Liver (tissue), 9 donors: ENCODE results near the gene SESN1. TPM values are rescaled to one million over a fixed set of nuclear protein-coding genes. Genes with fewer than 3 reads are reported as not detected.
A peak's percentile ranks its signal among the peaks of the same experiment; 100 is the strongest.

Experiments
- DNase-seq: peaks from one replicate; pipeline ENCODE4 v3.0.0-alpha.2; 2017; ENCODE audit warnings: low spot score
- H3K27ac ChIP-seq, 2 donors: one replicate each; pipeline ENCODE4 v1.7.0; 2013; ENCODE audit warnings: inconsistent platforms in 2 of 2, low read length in 2 of 2, control low read depth in 1 of 2, low read depth in 1 of 2, mild to moderate bottlenecking in 1 of 2
- H3K27me3 ChIP-seq, 4 donors: one replicate each; pipeline versions ENCODE4 v1.6.1 to v1.7.0; 2013; ENCODE audit warnings: low read length in 3 of 4, inconsistent platforms in 1 of 4, mild to moderate bottlenecking in 1 of 4, moderate library complexity in 1 of 4; ENCODE audit not compliant: control insufficient read depth in 4 of 4, insufficient read depth in 4 of 4
- H3K36me3 ChIP-seq, 4 donors: one replicate each; pipeline versions ENCODE4 v1.6.1 to v1.7.0; 2013; ENCODE audit warnings: low read length in 3 of 4, mild to moderate bottlenecking in 3 of 4, low read depth in 1 of 4, moderate library complexity in 1 of 4; ENCODE audit not compliant: control insufficient read depth in 4 of 4, insufficient read depth in 3 of 4
- H3K4me1 ChIP-seq, 4 donors: one replicate each; pipeline versions ENCODE4 v1.6.1 to v1.7.0; 2013; ENCODE audit warnings: low read length in 3 of 4, mild to moderate bottlenecking in 3 of 4, moderate library complexity in 1 of 4; ENCODE audit not compliant: control insufficient read depth in 4 of 4, insufficient read depth in 4 of 4
- H3K4me3 ChIP-seq, 3 donors: one replicate each; pipeline versions ENCODE4 v1.6.1 to v1.7.0; 2013; ENCODE audit warnings: low read length in 3 of 3, control low read depth in 1 of 3, low read depth in 1 of 3, mild to moderate bottlenecking in 1 of 3
- H3K9ac ChIP-seq, 2 donors: one replicate each; pipeline ENCODE4 v1.7.0; 2013; ENCODE audit warnings: low read length in 2 of 2, mild to moderate bottlenecking in 2 of 2, moderate library complexity in 2 of 2, control low read depth in 1 of 2, low read depth in 1 of 2
- H3K9me3 ChIP-seq, 4 donors: one replicate each; pipeline versions ENCODE4 v1.6.1 to v1.7.0; 2013; ENCODE audit warnings: low read length in 3 of 4; ENCODE audit not compliant: control insufficient read depth in 4 of 4
- GABPA ChIP-seq, 2 donors: IDR thresholded peaks in 1 of 2; conservative IDR thresholded peaks in 1 of 2; 2 replicates each; pipeline ENCODE4 v1.6.1; 2016; ENCODE audit warnings: antibody characterized with exemption in 2 of 2, mild to moderate bottlenecking in 1 of 2, moderate library complexity in 1 of 2
- JUND ChIP-seq, 2 donors: IDR thresholded peaks; 2 replicates each; pipeline ENCODE4 v1.6.1; 2016; ENCODE audit warnings: antibody characterized with exemption in 2 of 2
- MAX ChIP-seq: IDR thresholded peaks from 2 replicates; pipeline ENCODE4 v1.6.1; 2016; ENCODE audit warnings: antibody characterized with exemption
- NR2F2 ChIP-seq: IDR thresholded peaks from 2 replicates; pipeline ENCODE4 v1.6.1; 2016; ENCODE audit warnings: antibody characterized with exemption
- REST ChIP-seq: IDR thresholded peaks from 2 replicates; pipeline ENCODE4 v1.6.1; 2016; ENCODE audit warnings: antibody characterized with exemption, mild to moderate bottlenecking
- RXRA ChIP-seq, 2 donors: IDR thresholded peaks; 2 replicates each; pipeline ENCODE4 v1.6.1; 2017 to 2018; ENCODE audit warnings: antibody characterized with exemption in 2 of 2, mild to moderate bottlenecking in 1 of 2
- SP1 ChIP-seq: IDR thresholded peaks from 2 replicates; pipeline ENCODE4 v1.6.1; 2018; ENCODE audit warnings: antibody characterized with exemption, mild to moderate bottlenecking
- TAF1 ChIP-seq: conservative IDR thresholded peaks from 2 replicates; pipeline ENCODE4 v1.6.1; 2016; ENCODE audit warnings: antibody characterized with exemption, mild to moderate bottlenecking
- ZBTB33 ChIP-seq: IDR thresholded peaks from 2 replicates; pipeline ENCODE4 v1.6.1; 2016; ENCODE audit warnings: antibody characterized with exemption
- WGBS: extraction: QIAGEN DNeasy Blood & Tissue Kit; methylation state at CpG from one replicate; pipeline ENCODE4 v1.1.7; 2013; 5-methylcytosine and 5-hydroxymethylcytosine counted together
- polyA plus RNA-seq, 2 donors: library from polyadenylated mRNA; stranded (reverse) in 1 of 2; unstranded in 1 of 2; fragments of 200-250 nt in 1 of 2; fragments of >200 nt in 1 of 2; fragmentation: Nextera tagmentation in 1 of 2; extraction: Ambion mirVana in 1 of 2; gene quantifications; one replicate each; pipeline versions ENCODE4 v1.2.1 to v1.2.3, GENCODE V29; 2013 to 2015
- total RNA-seq, 2 donors: library from RNA; depleted of rRNA; stranded (reverse); fragments of >200 nt; gene quantifications; one replicate each; pipeline ENCODE4 v1.2.3, GENCODE V29; 2014
- TF ChIP-seq, protein P1 (sequence below): IDR thresholded peaks from 2 replicates; pipeline ENCODE4 v1.6.1; 2016; ENCODE audit warnings: antibody characterized with exemption
- TF ChIP-seq, protein P2 (sequence below): fragments of 150-350 bp; IDR thresholded peaks from 2 replicates; pipeline ENCODE4 v1.5.1; 2017; ENCODE audit warnings: improper control_type of control experiment, low read depth, low read length; ENCODE audit not compliant: missing input control
- donor health status: healthy.
- donor health status: healthy.
- donor health status: healthy.
- donor health status: healthy.
- donor health status: healthy.

The SESN1 gene
- total and polyA plus RNA-seq, 4 donors, result 6.2 to 17.0 (median 11.0) TPM

DNA sequence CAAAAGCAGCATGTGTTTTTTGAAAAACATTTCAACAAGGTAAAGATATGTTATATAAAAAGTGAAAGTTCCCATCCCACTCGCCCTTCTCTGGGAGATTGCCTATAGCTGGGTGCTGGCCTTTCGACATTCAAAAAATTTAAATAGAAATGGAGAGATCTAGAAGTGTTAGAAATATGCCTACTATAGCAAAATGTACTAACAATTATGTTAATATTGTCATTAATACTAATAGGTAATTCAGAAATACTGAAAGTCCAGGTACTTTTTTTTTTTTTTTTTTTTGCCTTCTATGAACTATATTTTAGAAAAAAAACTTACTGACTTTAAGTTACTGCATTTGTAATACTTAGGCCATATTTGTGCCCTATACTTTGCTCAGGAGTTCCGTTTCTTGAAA is 87.1 kb downstream of the SESN1 start:
- WGBS, result 77% methylated on average over 3 of the region's 3 CpGs
- H3K27ac ChIP-seq, result no peak overlapping the region

More for the DNA sequence above, 87.1 kb downstream of the SESN1 start:
- Histone ChIP-seq H3K4me3 (no peak overlapping the region), H3K9ac (peak overlapping the region in 1 of 2 donors; percentile 93), H3K9me3 (no peaks in the 10 kb centered on the region), H3K27me3 (no peaks in the 10 kb centered on the region), H3K4me1 (peaks cover 1 to 32% (median 14%) of the 10 kb centered on the region in 4 donors), H3K36me3 (no peaks in the 10 kb centered on the region)
- no peak for TF ChIP-seq GABPA (IDR thresholded peaks at IDR 0.05 in 1 of 2, conservative IDR thresholded peaks at IDR 0.05 in 1 of 2)
- TF ChIP-seq, protein P1, sequence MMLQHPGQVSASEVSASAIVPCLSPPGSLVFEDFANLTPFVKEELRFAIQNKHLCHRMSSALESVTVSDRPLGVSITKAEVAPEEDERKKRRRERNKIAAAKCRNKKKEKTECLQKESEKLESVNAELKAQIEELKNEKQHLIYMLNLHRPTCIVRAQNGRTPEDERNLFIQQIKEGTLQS, result no peak
- no peak for TF ChIP-seq ZBTB33
- TF ChIP-seq, protein P2, sequence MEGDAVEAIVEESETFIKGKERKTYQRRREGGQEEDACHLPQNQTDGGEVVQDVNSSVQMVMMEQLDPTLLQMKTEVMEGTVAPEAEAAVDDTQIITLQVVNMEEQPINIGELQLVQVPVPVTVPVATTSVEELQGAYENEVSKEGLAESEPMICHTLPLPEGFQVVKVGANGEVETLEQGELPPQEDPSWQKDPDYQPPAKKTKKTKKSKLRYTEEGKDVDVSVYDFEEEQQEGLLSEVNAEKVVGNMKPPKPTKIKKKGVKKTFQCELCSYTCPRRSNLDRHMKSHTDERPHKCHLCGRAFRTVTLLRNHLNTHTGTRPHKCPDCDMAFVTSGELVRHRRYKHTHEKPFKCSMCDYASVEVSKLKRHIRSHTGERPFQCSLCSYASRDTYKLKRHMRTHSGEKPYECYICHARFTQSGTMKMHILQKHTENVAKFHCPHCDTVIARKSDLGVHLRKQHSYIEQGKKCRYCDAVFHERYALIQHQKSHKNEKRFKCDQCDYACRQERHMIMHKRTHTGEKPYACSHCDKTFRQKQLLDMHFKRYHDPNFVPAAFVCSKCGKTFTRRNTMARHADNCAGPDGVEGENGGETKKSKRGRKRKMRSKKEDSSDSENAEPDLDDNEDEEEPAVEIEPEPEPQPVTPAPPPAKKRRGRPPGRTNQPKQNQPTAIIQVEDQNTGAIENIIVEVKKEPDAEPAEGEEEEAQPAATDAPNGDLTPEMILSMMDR, result no peak
- TF ChIP-seq REST, result no peak
- no peak for TF ChIP-seq RXRA (IDR thresholded peaks at IDR 0.05)
- no peak for TF ChIP-seq NR2F2
- TF ChIP-seq SP1, result no peak
- no peak for TF ChIP-seq TAF1
- TF ChIP-seq JUND (IDR thresholded peaks at IDR 0.05), result no peak
- TF ChIP-seq MAX, result no peak
- DNase-seq, result no peak
